ENCODE measurements around the gene HUS1. TPM values are rescaled to one million over a fixed set of nuclear protein-coding genes. Genes with fewer than 3 reads are reported as not detected.
"Not testable (repeated sequence)": the region's sequence is repeated elsewhere in the genome, so short reads cannot be mapped to it uniquely, and the experiment has no call there.

The HUS1 gene
- total and polyA plus RNA-seq, 5 experiments from 2014 or later = 26.9 to 78.8 (median 36.8) TPM

GRCh38 chr7:48000164-48000563 is 20.7 kb upstream of the HUS1 start:
- not testable (repeated sequence) for H3K4me3 Mint-ChIP-seq, H3K4me1 Mint-ChIP-seq, DNase-seq, H3K36me3 Mint-ChIP-seq, H3K27me3 Mint-ChIP-seq, H3K27ac Mint-ChIP-seq, H3K9me3 Mint-ChIP-seq, ATAC-seq
- POLR2A ChIA-PET = interaction anchor here (0.6 kb wide), 1 partner anchor 105 kb away, joined by 3 read pairs; no protein-coding TSS in a partner anchor

- Mint-ChIP-seq H3K4me1 (peaks cover 0 to 2% (median 0%) of the 10 kb centered on the region in 4 donors), H3K27me3 (no peaks in the 10 kb centered on the region), H3K27ac (no peak overlapping the region), H3K36me3 (peaks cover 0 to 5% (median 0%) of the 10 kb centered on the region in 3 donors), H3K9me3 (peaks cover 0 to 10% (median 0%) of the 10 kb centered on the region in 9 donors), H3K4me3 (no peak overlapping the region)
- ATAC-seq (no peak), DNase-seq (no peak)
- POLR2A ChIA-PET = no interaction called here
These were observed 20.0 kb upstream of the HUS1 start for GRCh38 chr7:47999413-47999812.

GRCh38 chr7:47992446-47992845 is 13.0 kb upstream of the HUS1 start:
- Mint-ChIP-seq H3K4me3 (peak overlapping the region; percentile 91 to 98 (median 94)), H3K27me3 (no peaks in the 10 kb centered on the region), H3K36me3 (no peaks in the 10 kb centered on the region), H3K4me1 (peaks cover 18 to 20% (median 20%) of the 10 kb centered on the region in 4 donors), H3K9me3 (peaks cover 0 to 13% (median 0%) of the 10 kb centered on the region in 9 donors), H3K27ac (peak overlapping the region; percentile 93 to 98 (median 95))
- DNase-seq = no peak
- POLR2A ChIA-PET = interaction anchor here (0.6 to 3.1 kb wide), 10 partner anchors 12 to 120 kb away, joined by 4 to 54 read pairs (median 8); partner anchors contain the start of genes HUS1 and UPP1
- ATAC-seq = no peak

GRCh38 chr7:47991741-47992311 is 12.4 kb upstream of the HUS1 start:
- DNase-seq = peak; percentile 69 to 93 (median 82)
- Mint-ChIP-seq H3K9me3 (peaks cover 0 to 13% (median 0%) of the 10 kb centered on the region in 9 donors), H3K4me1 (peaks cover 18 to 20% (median 20%) of the 10 kb centered on the region in 4 donors), H3K27me3 (no peaks in the 10 kb centered on the region), H3K27ac (peak overlapping the region; percentile 93 to 98 (median 95)), H3K36me3 (no peaks in the 10 kb centered on the region), H3K4me3 (peak overlapping the region; percentile 91 to 98 (median 94))
- POLR2A ChIA-PET = interaction anchor here (0.6 to 3.1 kb wide), 10 partner anchors 12 to 121 kb away, joined by 4 to 54 read pairs (median 8); partner anchors contain the start of genes HUS1 and UPP1
- ATAC-seq = peak; percentile 94 to 98

GRCh38 chr7:47991270-47991669 is 11.9 kb upstream of the HUS1 start:
- Mint-ChIP-seq H3K27me3 (no peaks in the 10 kb centered on the region), H3K36me3 (no peaks in the 10 kb centered on the region)
- POLR2A ChIA-PET = interaction anchor here (0.5 to 3.1 kb wide), 11 partner anchors 11 to 1979 kb away, joined by 3 to 54 read pairs (median 5); partner anchors contain the start of genes HUS1 and UPP1

GRCh38 chr7:47990592-47990991 is 11.2 kb upstream of the HUS1 start:
- Mint-ChIP-seq H3K4me3 (peak overlapping the region in 3 of 10 donors; percentile 12 to 50 (median 46)), H3K27me3 (no peaks in the 10 kb centered on the region), H3K36me3 (no peaks in the 10 kb centered on the region), H3K4me1 (peaks cover 18 to 20% (median 20%) of the 10 kb centered on the region in 4 donors), H3K9me3 (peaks cover 0 to 13% (median 0%) of the 10 kb centered on the region in 9 donors), H3K27ac (peak overlapping the region in 7 of 10 donors; percentile 51 to 94 (median 78))
- DNase-seq (no peak), ATAC-seq (no peak)
- POLR2A ChIA-PET = interaction anchor here (0.5 to 3.1 kb wide), 6 partner anchors 10 to 1980 kb away, joined by 3 to 54 read pairs (median 8); partner anchors contain the start of genes HUS1 and UPP1

More at GRCh38 chr7:47991270-47991669, 11.9 kb upstream of the HUS1 start:
- peak overlapping the region; percentile 91 to 98 (median 94) for H3K4me3 Mint-ChIP-seq
- DNase-seq (no peak), ATAC-seq (no peak)
- H3K27ac Mint-ChIP-seq = peak overlapping the region; percentile 93 to 98 (median 95)
- H3K9me3 Mint-ChIP-seq = peaks cover 0 to 13% (median 0%) of the 10 kb centered on the region in 9 donors
- H3K4me1 Mint-ChIP-seq = peaks cover 18 to 20% (median 20%) of the 10 kb centered on the region in 4 donors

GRCh38 chr7:47989607-47990400 is 10.4 kb upstream of the HUS1 start:
- POLR2A ChIA-PET, H3K36me3 Mint-ChIP-seq, ATAC-seq, H3K9me3 Mint-ChIP-seq, DNase-seq, H3K27me3 Mint-ChIP-seq, H3K4me3 Mint-ChIP-seq: not testable (repeated sequence)
- H3K4me1 Mint-ChIP-seq = peaks cover 18 to 20% (median 20%) of the 10 kb centered on the region in 4 donors
- H3K27ac Mint-ChIP-seq = peak overlapping the region in 5 of 10 donors; percentile 6 to 84 (median 44)

- Mint-ChIP-seq H3K9me3 (no peaks in the 10 kb centered on the region), H3K27me3 (no peaks in the 10 kb centered on the region), H3K27ac (peak overlapping the region in 4 of 10 donors; percentile 7 to 73 (median 50)), H3K36me3 (no peaks in the 10 kb centered on the region), H3K4me1 (peaks cover 18 to 20% (median 20%) of the 10 kb centered on the region in 4 donors), H3K4me3 (no peak overlapping the region)
- DNase-seq = no peak
- POLR2A ChIA-PET = no interaction called here
- no peak for ATAC-seq
These were observed 9.3 kb upstream of the HUS1 start for GRCh38 chr7:47988496-47989386.

- ATAC-seq (no peak), DNase-seq (no peak)
- no peak overlapping the region for H3K4me3 Mint-ChIP-seq
- peaks cover 10 to 18% (median 18%) of the 10 kb centered on the region in 4 donors for H3K4me1 Mint-ChIP-seq
- H3K36me3 Mint-ChIP-seq = peaks cover 2 to 12% (median 5%) of the 10 kb centered on the region in 3 donors
- H3K9me3 Mint-ChIP-seq = no peaks in the 10 kb centered on the region
- H3K27me3 Mint-ChIP-seq = peaks cover 0 to 2% (median 0%) of the 10 kb centered on the region in 5 donors
- POLR2A ChIA-PET = no interaction called here
- H3K27ac Mint-ChIP-seq = no peak overlapping the region
These were observed 3.2 kb upstream of the HUS1 start for GRCh38 chr7:47982610-47983009.

- POLR2A ChIA-PET = interaction anchor here (1.3 to 1.8 kb wide), 2 partner anchors 11 to 108 kb away, joined by 8 to 11 read pairs; partner anchors contain the start of gene UPP1
- Mint-ChIP-seq H3K4me1 (peaks cover 13 to 29% (median 26%) of the 10 kb centered on the region in 4 donors), H3K36me3 (peaks cover 5 to 30% (median 5%) of the 10 kb centered on the region in 3 donors), H3K27ac (peak overlapping the region in 3 of 10 donors; percentile 27 to 44 (median 29)), H3K4me3 (peak overlapping the region in 1 of 10 donors; percentile 60)
- DNase-seq, H3K27me3 Mint-ChIP-seq, H3K9me3 Mint-ChIP-seq, ATAC-seq: not testable (repeated sequence)
These were observed 1.2 kb upstream of the HUS1 start for GRCh38 chr7:47980648-47981047.

- POLR2A ChIA-PET = interaction anchor here (1.3 to 1.8 kb wide), 3 partner anchors 12 to 109 kb away, joined by 4 to 11 read pairs (median 8); partner anchors contain the start of gene UPP1
- H3K4me3 Mint-ChIP-seq = peak overlapping the region; percentile 86 to 100 (median 98)
- DNase-seq (no peak), ATAC-seq (no peak)
- H3K4me1 Mint-ChIP-seq = peaks cover 13 to 30% (median 27%) of the 10 kb centered on the region in 4 donors
- peak overlapping the region; percentile 98 to 100 (median 100) for H3K27ac Mint-ChIP-seq
- H3K36me3 Mint-ChIP-seq = peaks cover 5 to 38% (median 7%) of the 10 kb centered on the region in 3 donors
- H3K9me3 Mint-ChIP-seq = no peaks in the 10 kb centered on the region
- H3K27me3 Mint-ChIP-seq = peaks cover 0 to 2% (median 0%) of the 10 kb centered on the region in 5 donors
These were observed 392 bp upstream of the HUS1 start for GRCh38 chr7:47979832-47980181.

Measured in naive thymus-derived CD8-positive, alpha-beta T cell (primary cell).